Renal cortex interstitium (tissue), 3 donors: ENCODE measurements around the gene CACFD1. TPM values are rescaled to one million over a fixed set of nuclear protein-coding genes. Genes with fewer than 3 reads are reported as not detected.

Experiments used
- polyA plus RNA-seq, 3 donors: library from polyadenylated mRNA; unstranded; fragments of 120-200 nt; gene quantifications; one replicate each; pipeline ENCODE4 v1.2.1, GENCODE V29; 2013; ENCODE audit not compliant: insufficient read length in 3 of 3

Gene CACFD1
- polyA plus RNA-seq, 3 donors, result 23.5 to 35.8 (median 32.8) TPM

Other genes starting within 250 kb of the CACFD1 start
- 10 to 100 TPM; 10.3 to 27.8 (median 17.7) TPM for gene ABO, start 184.8 kb upstream of the CACFD1 start, polyA plus RNA-seq
- gene SURF6, start 123.8 kb upstream of the CACFD1 start, polyA plus RNA-seq, result 10 to 100 TPM; 21.2 to 31.3 (median 29.9) TPM
- 10 to 100 TPM; 22.9 to 32.5 (median 29.2) TPM for gene MED22, start 111.8 kb upstream of the CACFD1 start, polyA plus RNA-seq
- 1,000 to 10,000 TPM; 2,380 to 2,771 (median 2,510) TPM for gene RPL7A, start 111.8 kb upstream of the CACFD1 start, polyA plus RNA-seq
- 10 to 100 TPM; 43.6 to 52.8 (median 52.4) TPM for gene SURF1, start 103.5 kb upstream of the CACFD1 start, polyA plus RNA-seq
- 10 to 100 TPM; 21.6 to 26.3 (median 25.3) TPM for gene SURF2, start 103.4 kb upstream of the CACFD1 start, polyA plus RNA-seq
- 100 to 1,000 TPM; 161 to 181 (median 175) TPM for gene SURF4, start 83.9 kb upstream of the CACFD1 start, polyA plus RNA-seq
- 1 to 10 TPM; 4.3 to 5.4 (median 4.4) TPM for gene STKLD1, start 83.6 kb upstream of the CACFD1 start, polyA plus RNA-seq
- 10 to 100 TPM; 25.2 to 33.4 (median 28.9) TPM for gene REXO4, start 42.0 kb upstream of the CACFD1 start, polyA plus RNA-seq
- gene ADAMTS13, start 37.6 kb upstream of the CACFD1 start, polyA plus RNA-seq, result 10 to 100 TPM in 2 of 3 donors, 1 to 10 TPM in 1; 8.5 to 14.6 (median 11.5) TPM
- gene SLC2A6, start 19.1 kb downstream of the CACFD1 start, polyA plus RNA-seq, result 1 to 10 TPM; 1.3 to 1.6 (median 1.6) TPM
- under 1 TPM in 1 of 3 donors, not detected in 2; 0.30 TPM for gene MYMK, start 65.0 kb downstream of the CACFD1 start, polyA plus RNA-seq
- gene ADAMTSL2, start 74.7 kb downstream of the CACFD1 start, polyA plus RNA-seq, result 1 to 10 TPM; 1.4 to 2.5 (median 1.9) TPM
- gene FAM163B, start 149.4 kb downstream of the CACFD1 start, polyA plus RNA-seq, result under 1 TPM in 2 of 3 donors, not detected in 1; 0.17 to 0.39 TPM
- 1 to 10 TPM in 2 of 3 donors, under 1 TPM in 1; 0.95 to 1.6 (median 1.0) TPM for gene DBH, start 176.4 kb downstream of the CACFD1 start, polyA plus RNA-seq